ENCODE measurements around the gene PLD1.

GRCh38 chr3:171846597-171846996 is 36.3 kb upstream of the PLD1 start:
- TF ChIP-seq, protein P1, sequence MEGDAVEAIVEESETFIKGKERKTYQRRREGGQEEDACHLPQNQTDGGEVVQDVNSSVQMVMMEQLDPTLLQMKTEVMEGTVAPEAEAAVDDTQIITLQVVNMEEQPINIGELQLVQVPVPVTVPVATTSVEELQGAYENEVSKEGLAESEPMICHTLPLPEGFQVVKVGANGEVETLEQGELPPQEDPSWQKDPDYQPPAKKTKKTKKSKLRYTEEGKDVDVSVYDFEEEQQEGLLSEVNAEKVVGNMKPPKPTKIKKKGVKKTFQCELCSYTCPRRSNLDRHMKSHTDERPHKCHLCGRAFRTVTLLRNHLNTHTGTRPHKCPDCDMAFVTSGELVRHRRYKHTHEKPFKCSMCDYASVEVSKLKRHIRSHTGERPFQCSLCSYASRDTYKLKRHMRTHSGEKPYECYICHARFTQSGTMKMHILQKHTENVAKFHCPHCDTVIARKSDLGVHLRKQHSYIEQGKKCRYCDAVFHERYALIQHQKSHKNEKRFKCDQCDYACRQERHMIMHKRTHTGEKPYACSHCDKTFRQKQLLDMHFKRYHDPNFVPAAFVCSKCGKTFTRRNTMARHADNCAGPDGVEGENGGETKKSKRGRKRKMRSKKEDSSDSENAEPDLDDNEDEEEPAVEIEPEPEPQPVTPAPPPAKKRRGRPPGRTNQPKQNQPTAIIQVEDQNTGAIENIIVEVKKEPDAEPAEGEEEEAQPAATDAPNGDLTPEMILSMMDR (IDR thresholded peaks at IDR 0.05; ENCODE audit: low read depth, low read length, poor library complexity, severe bottlenecking), result no peak
- no peak for TF ChIP-seq EZH2phosphoT487 (IDR thresholded peaks at IDR 0.05; ENCODE audit: borderline replicate concordance, low read length)
